Upper lobe of left lung (tissue), 6 donors: ENCODE data around the gene ZNF618. TPM values are rescaled to one million over a fixed set of nuclear protein-coding genes. Genes with fewer than 3 reads are reported as not detected.

Experiments
- ATAC-seq, 2 donors: fragments of 200-7000 bp; cut with Tn5 transposase; one replicate each; pipeline ENCODE4 v1.9.1; 2022; ENCODE audit warnings: mild to moderate bottlenecking in 2 of 2, moderate library complexity in 2 of 2; ENCODE audit not compliant: low FRiP score in 2 of 2
- DNase-seq, 2 donors: peaks; one replicate each; pipeline ENCODE4 v3.0.0-alpha.2; 2019 to 2020
- H3K27ac ChIP-seq, 4 donors: fragments of 200-600 bp; sonication (generic); one replicate each; pipeline ENCODE4 v1.5.1; 2016 to 2019
- H3K27me3 ChIP-seq, 4 donors: fragments of 200-600 bp; sonication (generic); one replicate each; pipeline ENCODE4 v1.5.1; 2017 to 2019
- H3K36me3 ChIP-seq, 4 donors: fragments of 200-600 bp; sonication (generic); one replicate each; pipeline ENCODE4 v1.5.1; 2016 to 2019
- H3K4me1 ChIP-seq, 4 donors: fragments of 200-600 bp; sonication (generic); one replicate each; pipeline ENCODE4 v1.5.1; 2018 to 2019
- H3K4me3 ChIP-seq, 4 donors: fragments of 200-600 bp; sonication (generic); one replicate each; pipeline ENCODE4 v1.5.1; 2017 to 2019; ENCODE audit warnings: mild to moderate bottlenecking in 2 of 4, moderate library complexity in 1 of 4
- H3K9me3 ChIP-seq, 4 donors: fragments of 200-600 bp; sonication (generic); one replicate each; pipeline ENCODE4 v1.5.1; 2018 to 2019
- EP300 ChIP-seq, 4 donors: sonication (generic); formaldehyde crosslinking; IDR thresholded peaks; one replicate each; pipeline ENCODE4 v1.5.1; 2017; ENCODE audit warnings: antibody characterized with exemption in 4 of 4, control low read depth in 2 of 4
- POLR2A ChIP-seq, 4 donors: fragments of 450-650 bp; IDR thresholded peaks; one replicate each; pipeline ENCODE4 v1.5.1; 2016 to 2017; ENCODE audit warnings: antibody characterized with exemption in 4 of 4, mild to moderate bottlenecking in 2 of 4
- POLR2AphosphoS5 ChIP-seq, 2 donors: sonication (generic); formaldehyde crosslinking; IDR thresholded peaks; one replicate each; pipeline ENCODE4 v1.5.1; 2017; ENCODE audit warnings: antibody characterized with exemption in 2 of 2
- WGBS, 2 donors: methylation state at CpG; one replicate each; pipeline ENCODE4 v1.1.5; 2017 to 2018; 5-methylcytosine and 5-hydroxymethylcytosine counted together
- total RNA-seq, 6 donors: library from RNA; depleted of rRNA in 4 of 6; stranded (reverse); fragments of >200 nt in 4 of 6; gene quantifications; one replicate each; pipeline versions ENCODE4 v1.1.0 to v1.2.1, GENCODE V29; 2016 to 2021
- TF ChIP-seq, protein P1 (sequence below), 6 experiments: fragments of 450-650 bp in 4 of 6; fragments of 200-600 bp in 2 of 6; sonication (generic) in 2 of 6; IDR thresholded peaks; one replicate each; pipeline ENCODE4 v1.5.1; 2016 to 2019; ENCODE audit warnings: antibody characterized with exemption in 6 of 6
- donor health status: DM: no; HTN: no; CAD: no; lungs with moderate emphysema.
- donor health status: DM: no; HTN: yes; CAD: no; lungs with severe emphysema.

The ZNF618 gene
- total RNA-seq, 6 donors from 2014 or later: 3.2 to 11.6 (median 9.1) TPM

DNA sequence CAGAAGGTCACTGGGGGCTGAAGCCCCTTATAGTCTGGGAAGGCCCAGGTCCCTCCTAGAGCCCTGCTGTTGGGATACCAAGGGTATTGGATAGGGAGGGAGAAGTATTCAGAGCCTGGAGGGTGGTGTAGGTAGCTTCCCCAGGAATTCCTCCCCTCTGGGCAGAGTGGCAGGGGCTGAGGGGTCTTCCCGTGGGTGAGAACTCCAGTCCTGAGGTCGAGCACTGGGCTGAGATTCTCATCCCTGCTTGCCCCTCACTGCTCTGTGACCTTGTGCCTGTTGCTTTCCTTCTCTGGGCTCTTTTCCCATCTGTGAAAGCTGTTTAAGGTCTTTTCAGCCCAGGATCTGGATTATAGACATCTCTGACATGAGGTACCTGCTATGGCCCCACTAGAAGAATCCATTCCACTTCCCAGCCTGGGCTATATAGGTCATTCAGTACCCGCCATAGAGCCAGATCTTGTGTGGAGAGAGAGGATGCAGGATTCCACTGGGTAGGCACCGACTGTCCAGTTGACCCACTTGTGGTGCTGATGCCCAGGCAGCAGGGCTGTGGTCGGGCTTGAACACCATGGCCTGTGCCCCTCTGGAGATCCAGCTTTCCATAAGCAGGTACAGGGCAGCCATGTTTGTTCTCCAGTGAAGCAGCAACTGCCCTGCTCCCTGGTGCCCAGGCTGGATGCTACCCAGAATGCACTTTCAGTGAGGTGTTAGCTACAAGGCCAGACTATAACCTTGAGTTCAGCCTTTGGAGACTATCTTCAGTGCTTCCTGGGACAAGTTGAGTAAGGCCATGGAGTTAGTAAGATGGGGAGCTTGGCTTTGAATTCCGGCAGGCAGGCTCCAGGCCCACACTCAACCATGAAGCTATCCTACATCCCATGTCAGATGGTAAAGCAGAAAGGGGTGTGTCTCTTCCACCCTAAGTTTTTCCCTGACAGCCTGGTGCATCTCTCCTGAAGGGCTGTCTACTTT, 141.9 kb downstream of the ZNF618 start:
- peak in 1 of 2 donors; percentile 30 for ATAC-seq
- H3K9me3 ChIP-seq: peaks cover 4 to 7% (median 5%) of the 10 kb centered on the region in 4 donors
- peak in 1 of 2 donors; percentile 7 for DNase-seq
- H3K4me1 ChIP-seq: no peaks in the 10 kb centered on the region
- H3K4me3 ChIP-seq: no peak overlapping the region
- peaks cover 0 to 33% (median 4%) of the 10 kb centered on the region in 4 donors for H3K36me3 ChIP-seq
- no peak for TF ChIP-seq POLR2AphosphoS5 (IDR thresholded peaks at IDR 0.05)
- TF ChIP-seq, protein P1, sequence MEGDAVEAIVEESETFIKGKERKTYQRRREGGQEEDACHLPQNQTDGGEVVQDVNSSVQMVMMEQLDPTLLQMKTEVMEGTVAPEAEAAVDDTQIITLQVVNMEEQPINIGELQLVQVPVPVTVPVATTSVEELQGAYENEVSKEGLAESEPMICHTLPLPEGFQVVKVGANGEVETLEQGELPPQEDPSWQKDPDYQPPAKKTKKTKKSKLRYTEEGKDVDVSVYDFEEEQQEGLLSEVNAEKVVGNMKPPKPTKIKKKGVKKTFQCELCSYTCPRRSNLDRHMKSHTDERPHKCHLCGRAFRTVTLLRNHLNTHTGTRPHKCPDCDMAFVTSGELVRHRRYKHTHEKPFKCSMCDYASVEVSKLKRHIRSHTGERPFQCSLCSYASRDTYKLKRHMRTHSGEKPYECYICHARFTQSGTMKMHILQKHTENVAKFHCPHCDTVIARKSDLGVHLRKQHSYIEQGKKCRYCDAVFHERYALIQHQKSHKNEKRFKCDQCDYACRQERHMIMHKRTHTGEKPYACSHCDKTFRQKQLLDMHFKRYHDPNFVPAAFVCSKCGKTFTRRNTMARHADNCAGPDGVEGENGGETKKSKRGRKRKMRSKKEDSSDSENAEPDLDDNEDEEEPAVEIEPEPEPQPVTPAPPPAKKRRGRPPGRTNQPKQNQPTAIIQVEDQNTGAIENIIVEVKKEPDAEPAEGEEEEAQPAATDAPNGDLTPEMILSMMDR (IDR thresholded peaks at IDR 0.05): no peak
- no peak for TF ChIP-seq POLR2A (IDR thresholded peaks at IDR 0.05)
- no peak for TF ChIP-seq EP300 (IDR thresholded peaks at IDR 0.05)
- WGBS, 2 donors: 77 to 87% methylated on average over 6 of the region's 6 CpGs
- H3K27ac ChIP-seq: no peak overlapping the region
- H3K27me3 ChIP-seq: no peaks in the 10 kb centered on the region

DNA sequence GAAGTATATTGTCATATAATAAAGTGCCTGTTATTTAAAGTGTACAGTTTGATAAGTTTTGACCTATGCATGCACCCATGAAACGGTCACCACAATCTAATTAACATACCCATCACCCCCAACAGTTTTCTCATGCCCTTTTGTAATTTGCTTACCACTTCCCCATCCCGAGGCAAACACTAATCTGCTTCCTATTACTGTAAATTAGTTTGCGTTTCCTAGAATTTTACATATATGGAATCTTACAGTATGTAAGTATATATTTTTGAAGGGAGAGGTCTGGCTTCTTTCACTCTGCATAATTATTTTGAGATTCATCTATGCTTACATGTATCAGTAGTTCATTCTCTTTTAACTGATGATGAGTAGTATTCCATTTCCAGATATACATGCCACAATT, 145.5 kb downstream of the ZNF618 start:
- no peaks in the 10 kb centered on the region for H3K4me1 ChIP-seq
- DNase-seq: no peak
- ATAC-seq: no peak
- no peak overlapping the region for H3K27ac ChIP-seq
- H3K4me3 ChIP-seq: no peak overlapping the region
- peaks cover 5 to 11% (median 9%) of the 10 kb centered on the region in 4 donors for H3K9me3 ChIP-seq
- 62 to 73% methylated on average over 3 of the region's 3 CpGs for WGBS, 2 donors
- no peak for TF ChIP-seq POLR2AphosphoS5 (IDR thresholded peaks at IDR 0.05)
- no peak for TF ChIP-seq POLR2A (IDR thresholded peaks at IDR 0.05)
- no peak for TF ChIP-seq EP300 (IDR thresholded peaks at IDR 0.05)
- TF ChIP-seq, protein P1 (IDR thresholded peaks at IDR 0.05): no peak
- peaks cover 0 to 33% (median 4%) of the 10 kb centered on the region in 4 donors for H3K36me3 ChIP-seq
- H3K27me3 ChIP-seq: no peaks in the 10 kb centered on the region

DNA sequence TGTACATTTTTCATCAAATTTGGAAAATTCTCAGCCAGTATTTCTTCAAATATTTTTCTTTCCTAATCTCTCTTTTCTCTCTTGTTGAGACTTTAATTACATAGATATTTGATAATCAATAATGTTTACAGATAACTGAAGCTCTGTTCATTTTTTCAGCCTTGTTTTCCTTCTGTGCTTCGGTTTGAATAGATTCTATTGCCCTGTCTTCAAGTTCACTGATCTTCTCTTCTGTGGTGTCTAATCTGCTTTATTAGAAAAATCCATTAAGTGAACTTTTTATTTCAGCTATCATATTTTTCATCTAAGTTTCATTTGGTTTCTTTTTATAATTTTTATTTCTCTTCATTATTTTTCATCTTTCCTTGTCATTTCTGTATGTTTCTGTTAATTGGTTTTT, 147.9 kb downstream of the ZNF618 start:
- no peaks in the 10 kb centered on the region for H3K27me3 ChIP-seq
- H3K4me3 ChIP-seq: no peak overlapping the region
- no peaks in the 10 kb centered on the region for H3K4me1 ChIP-seq
- H3K27ac ChIP-seq: no peak overlapping the region
- 92 to 95% methylated on average over 1 of the region's 1 CpG for WGBS, 2 donors
- peaks cover 0 to 17% (median 1%) of the 10 kb centered on the region in 4 donors for H3K36me3 ChIP-seq
- DNase-seq (no peak), ATAC-seq (no peak)
- H3K9me3 ChIP-seq: peaks cover 5 to 11% (median 9%) of the 10 kb centered on the region in 4 donors
- no peak for TF ChIP-seq POLR2A (IDR thresholded peaks at IDR 0.05)
- no peak for TF ChIP-seq EP300 (IDR thresholded peaks at IDR 0.05)
- TF ChIP-seq, protein P1 (IDR thresholded peaks at IDR 0.05): no peak
- TF ChIP-seq POLR2AphosphoS5 (IDR thresholded peaks at IDR 0.05): no peak

DNA sequence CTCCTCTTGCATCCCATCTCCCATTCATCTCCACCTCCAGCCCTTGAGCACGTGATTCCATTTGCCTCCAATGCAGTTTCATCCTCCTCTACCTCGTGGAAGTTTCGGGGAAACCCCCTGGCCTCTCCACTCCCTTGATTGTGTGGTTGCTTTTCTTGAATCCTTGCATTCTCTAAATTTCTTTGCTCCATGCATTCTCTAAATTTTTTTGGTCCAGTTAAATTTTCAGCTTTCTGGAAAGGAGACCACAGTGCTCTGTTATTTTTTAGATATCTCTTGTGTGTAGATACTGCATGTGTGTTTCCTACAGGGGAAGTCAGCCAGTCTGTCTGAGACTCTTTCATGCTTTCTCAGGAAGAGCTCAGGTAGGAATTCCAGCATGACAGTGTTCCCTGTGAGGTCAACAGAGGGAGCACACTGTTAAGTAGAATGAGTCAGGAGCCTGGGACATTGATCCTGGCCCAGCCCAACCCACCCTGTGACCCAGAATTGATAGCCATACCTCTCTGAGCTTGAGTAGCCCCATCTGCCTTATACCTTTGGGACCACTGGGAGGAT, 149.2 kb downstream of the ZNF618 start:
- TF ChIP-seq POLR2A (IDR thresholded peaks at IDR 0.05): no peak
- TF ChIP-seq, protein P1 (IDR thresholded peaks at IDR 0.05): no peak
- TF ChIP-seq POLR2AphosphoS5 (IDR thresholded peaks at IDR 0.05): no peak
- TF ChIP-seq EP300 (IDR thresholded peaks at IDR 0.05): no peak

More for the DNA sequence above, 149.2 kb downstream of the ZNF618 start:
- H3K4me1 ChIP-seq: no peaks in the 10 kb centered on the region
- WGBS, 2 donors: 83 to 90% methylated on average over 3 of the region's 3 CpGs
- H3K27ac ChIP-seq: no peak overlapping the region
- ATAC-seq: no peak
- peaks cover 0 to 24% (median 1%) of the 10 kb centered on the region in 4 donors for H3K36me3 ChIP-seq
- H3K4me3 ChIP-seq: no peak overlapping the region
- H3K27me3 ChIP-seq: no peaks in the 10 kb centered on the region
- DNase-seq: no peak
- H3K9me3 ChIP-seq: peaks cover 5 to 11% (median 9%) of the 10 kb centered on the region in 4 donors
